Endothelial cell of umbilical vein (primary cell): Measurements from ENCODE around the gene SUFU. TPM values are rescaled to one million over a fixed set of nuclear protein-coding genes. Genes with fewer than 3 reads are reported as not detected.

ENCODE experiments used
- BruUV-seq: library from RNA; stranded (reverse); fragments of 400-500 nt; replicated peaks from 2 replicates; lab custom pipeline; 2021; lab: Mats Ljungman, UMichigan
- CTCF ChIA-PET: fragments of 300-600, 350-600 bp; sonication (Branson Sonifier 250); formaldehyde crosslinking; loops from one replicate; lab custom pipeline; 2021; ENCODE audit warnings: antibody characterized with exemption, inconsistent platforms; lab: Charles Lee
- POLR2A ChIA-PET: fragments of 300-600, 350-600 bp; sonication (Branson Sonifier 250); formaldehyde crosslinking; loops from one replicate; lab custom pipeline; 2021; ENCODE audit warnings: antibody characterized with exemption, inconsistent platforms; lab: Charles Lee
- DNase-seq: peaks from one replicate; pipeline ENCODE4 v3.0.0-alpha.2; 2011; ENCODE audit warnings: low read depth, low spot score
- FAIRE-seq: peaks from 2 replicates; lab custom pipeline; 2011; peaks lifted over from hg19 to GRCh38; lab: Jason Lieb, UNC
- H2AFZ ChIP-seq: 2 replicates; pipeline ENCODE4 v1.6.0; 2012; ENCODE audit warnings: low read depth, low read length, control low read depth, inconsistent platforms
- H3K27ac ChIP-seq: 2 replicates; pipeline ENCODE4 v1.5.1; 2011; ENCODE audit warnings: low read depth, mild to moderate bottlenecking, control low read depth, low read length, moderate library complexity; ENCODE audit not compliant: insufficient read depth
- H3K27me3 ChIP-seq, 2 experiments: 2 replicates each; pipeline versions ENCODE4 v1.6.0 to v1.6.1; 2011; ENCODE audit warnings: low read length in 2 of 2, mixed read lengths in 1 of 2; ENCODE audit not compliant: control insufficient read depth in 2 of 2, insufficient read depth in 2 of 2
- H3K36me3 ChIP-seq, 2 experiments: 2 replicates in 1 of 2; 3 replicates in 1 of 2; pipeline ENCODE4 v1.5.1; 2011; ENCODE audit warnings: low read length in 2 of 2, mild to moderate bottlenecking in 1 of 2, moderate library complexity in 1 of 2; ENCODE audit not compliant: control insufficient read depth in 2 of 2, insufficient read depth in 2 of 2; ENCODE audit errors: extremely low read depth in 1 of 2
- H3K4me1 ChIP-seq: 3 replicates; pipeline ENCODE4 v1.5.1; 2011; ENCODE audit warnings: mild to moderate bottlenecking, low read length; ENCODE audit not compliant: control insufficient read depth, insufficient read depth; ENCODE audit errors: extremely low read depth
- H3K4me2 ChIP-seq: 2 replicates; pipeline ENCODE4 v1.6.1; 2011; ENCODE audit warnings: low read length, control low read depth, mixed read lengths; ENCODE audit not compliant: insufficient read depth
- H3K4me3 ChIP-seq, 3 experiments: fragments of 200-600 bp in 1 of 3; sonication (generic), shearing (Covaris generic) in 1 of 3; replicated peaks in 1 of 3; 2 replicates each; pipeline ENCODE4 v1.5.1; 2011 to 2016; ENCODE audit warnings: control low read depth in 3 of 3, low read length in 3 of 3, mild to moderate bottlenecking in 2 of 3, inconsistent platforms in 1 of 3, low read depth in 1 of 3, moderate library complexity in 1 of 3; ENCODE audit not compliant: insufficient read depth in 1 of 3
- H3K79me2 ChIP-seq: 2 replicates; pipeline ENCODE4 v1.6.0; 2012; ENCODE audit warnings: low read length, inconsistent platforms; ENCODE audit not compliant: control insufficient read depth, insufficient read depth
- H3K9ac ChIP-seq: replicated peaks from 2 replicates; pipeline ENCODE3; 2011; ENCODE audit warnings: low read length, control low read depth; ENCODE audit not compliant: insufficient read depth; ENCODE audit errors: extremely low read depth
- H3K9me1 ChIP-seq: replicated peaks from 3 replicates; pipeline ENCODE4 v1.6.0; 2011; ENCODE audit warnings: mild to moderate bottlenecking, low read length; ENCODE audit not compliant: control insufficient read depth, insufficient read depth; ENCODE audit errors: extremely low read depth
- H3K9me3 ChIP-seq: replicated peaks from 2 replicates; pipeline ENCODE4 v1.5.1; 2012; ENCODE audit warnings: low read length, inconsistent platforms; ENCODE audit not compliant: control insufficient read depth, insufficient read depth
- H4K20me1 ChIP-seq: replicated peaks from 2 replicates; pipeline ENCODE3; 2011; ENCODE audit warnings: mild to moderate bottlenecking, low read length; ENCODE audit not compliant: control insufficient read depth, insufficient read depth; ENCODE audit errors: extremely low read depth
- EZH2 ChIP-seq: IDR thresholded peaks from 2 replicates; pipeline ENCODE4 v1.6.1; 2012; ENCODE audit warnings: borderline replicate concordance, low read depth, mild to moderate bottlenecking, moderate library complexity, low read length, inconsistent platforms; ENCODE audit not compliant: severe bottlenecking
- FOS ChIP-seq: IDR thresholded peaks from 2 replicates; pipeline ENCODE4 v1.6.1; 2011; ENCODE audit warnings: mild to moderate bottlenecking, low read length, moderate library complexity, borderline replicate concordance; ENCODE audit not compliant: insufficient read depth
- GATA2 ChIP-seq: IDR thresholded peaks from 2 replicates; pipeline ENCODE4 v1.7.0; 2011; ENCODE audit warnings: low read depth, mild to moderate bottlenecking, moderate library complexity, mixed read lengths, low read length; ENCODE audit not compliant: insufficient read length, insufficient read depth
- JUN ChIP-seq: IDR thresholded peaks from 2 replicates; pipeline ENCODE4 v1.6.1; 2011; ENCODE audit warnings: borderline replicate concordance, low read depth; ENCODE audit not compliant: insufficient read length, insufficient read depth
- MAX ChIP-seq: IDR thresholded peaks from 2 replicates; pipeline ENCODE4 v1.6.1; 2011; ENCODE audit not compliant: insufficient read depth, insufficient read length
- MYC ChIP-seq: IDR thresholded peaks from one replicate; pipeline ENCODE4 v1.6.1; 2011; ENCODE audit warnings: mild to moderate bottlenecking, low read depth, low read length
- POLR2A ChIP-seq: IDR thresholded peaks from 2 replicates; pipeline ENCODE4 v1.6.1; 2012; ENCODE audit warnings: low read depth, mild to moderate bottlenecking, control low read depth, low read length
- POLR2AphosphoS5 ChIP-seq: IDR thresholded peaks from 2 replicates; pipeline ENCODE4 v1.6.1; 2012; ENCODE audit warnings: low read depth, mild to moderate bottlenecking, control low read depth, low read length, moderate library complexity; ENCODE audit not compliant: insufficient read depth
- dilution Hi-C: fragments of 300-500 bp; cut with MboI; formaldehyde crosslinking; loops from one replicate; pipeline ENCODE4 v1.15.0; 2019; ENCODE audit warnings: low sequenced_read_pairs; ENCODE audit not compliant: extremely low pct_ligation_motif_present
- intact Hi-C: fragments of 100-400 bp; cut with micrococcal nuclease; formaldehyde crosslinking; loops from one replicate; pipeline ENCODE4 v1.10.0; 2022
- polyA plus RNA-seq, 4 experiments: library from polyadenylated mRNA; depleted of rRNA in 3 of 4; stranded (reverse) in 3 of 4; unstranded in 1 of 4; fragments of >200 nt; gene quantifications; 2 replicates each; pipeline versions ENCODE4 v1.2.1 to v1.2.3, GENCODE V29; 2011 to 2012; ENCODE audit warnings: missing spikeins in 1 of 4
- total RNA-seq: library from RNA; stranded (reverse); gene quantifications from 2 replicates; pipeline ENCODE4 v1.2.3, GENCODE V29; 2021
- TF ChIP-seq, protein P1 (sequence below), 2 donors: IDR thresholded peaks; 1 replicate in 1 of 2; 2 replicates in 1 of 2; pipeline ENCODE4 v1.5.1; 2011; ENCODE audit warnings: low read length in 2 of 2, mild to moderate bottlenecking in 2 of 2, moderate library complexity in 2 of 2, control low read depth in 1 of 2, inconsistent platforms in 1 of 2, low read depth in 1 of 2; ENCODE audit not compliant: insufficient read depth in 1 of 2; ENCODE audit errors: extremely low read depth in 1 of 2

The SUFU gene
- total and polyA plus RNA-seq, 2 donors (not counting 3 experiments of a cell fraction or from before 2014, with no cell fraction given) = 10.1 to 16.3 TPM

DNA sequence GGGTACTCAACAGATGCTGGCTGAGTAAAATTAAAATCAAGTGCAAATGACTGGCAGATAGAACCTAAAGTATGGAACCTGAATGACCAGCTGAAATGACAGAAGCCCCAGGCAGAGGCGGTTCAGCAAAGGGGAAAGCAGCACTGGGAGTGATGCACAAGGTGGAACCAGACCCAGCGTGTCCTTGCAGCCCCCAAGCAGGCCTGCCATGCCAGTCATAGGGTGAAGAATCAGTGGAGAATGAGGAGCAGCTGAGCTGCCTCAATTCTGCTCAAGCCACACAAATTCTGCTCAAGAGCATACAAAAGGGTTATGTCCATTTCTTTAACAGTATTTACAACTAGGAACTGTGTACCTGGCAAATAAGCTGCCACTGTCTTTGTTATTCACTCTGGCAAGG is 10.0 kb upstream of the SUFU start:
- Histone ChIP-seq H3K27me3 (no peaks in the 10 kb centered on the region), H3K27ac (no peak overlapping the region), H3K4me3 (no peak overlapping the region), H3K9me3 (no peaks in the 10 kb centered on the region), H3K9ac (no peak overlapping the region), H3K36me3 (peaks cover 7 to 9% of the 10 kb centered on the region in 2 experiments), H3K79me2 (peaks cover 77% of the 10 kb centered on the region), H3K9me1 (no peaks in the 10 kb centered on the region), H4K20me1 (peaks cover 11% of the 10 kb centered on the region), H3K4me1 (no peaks in the 10 kb centered on the region), H2AFZ (no peak overlapping the region), H3K4me2 (no peak overlapping the region)
- POLR2A ChIA-PET = no interaction called here
- no peak for DNase-seq
- BruUV-seq = no TSS peak
- intact Hi-C loops (no loop called here), dilution Hi-C loops (no loop called here)
- CTCF ChIA-PET = interaction anchor here (1.2 kb wide), 1 partner anchor 90 kb away, joined by 5 read pairs; no protein-coding TSS in a partner anchor
- no peak for TF ChIP-seq MYC
- FAIRE-seq = no peak

- Histone ChIP-seq H3K27ac (no peak overlapping the region), H3K36me3 (peaks cover 0 to 2% of the 10 kb centered on the region in 2 experiments), H3K27me3 (no peaks in the 10 kb centered on the region), H2AFZ (no peak overlapping the region), H4K20me1 (peaks cover 8% of the 10 kb centered on the region), H3K79me2 (peaks cover 86% of the 10 kb centered on the region), H3K4me3 (no peak overlapping the region), H3K9me3 (no peaks in the 10 kb centered on the region), H3K9ac (no peak overlapping the region), H3K9me1 (no peaks in the 10 kb centered on the region), H3K4me2 (no peak overlapping the region), H3K4me1 (peaks cover 4% of the 10 kb centered on the region)
- TF ChIP-seq EZH2 (no peak), JUN (no peak), GATA2 (no peak), POLR2AphosphoS5 (no peak), MAX (no peak), MYC (no peak), POLR2A (no peak), FOS (no peak)
- TF ChIP-seq, protein P1, sequence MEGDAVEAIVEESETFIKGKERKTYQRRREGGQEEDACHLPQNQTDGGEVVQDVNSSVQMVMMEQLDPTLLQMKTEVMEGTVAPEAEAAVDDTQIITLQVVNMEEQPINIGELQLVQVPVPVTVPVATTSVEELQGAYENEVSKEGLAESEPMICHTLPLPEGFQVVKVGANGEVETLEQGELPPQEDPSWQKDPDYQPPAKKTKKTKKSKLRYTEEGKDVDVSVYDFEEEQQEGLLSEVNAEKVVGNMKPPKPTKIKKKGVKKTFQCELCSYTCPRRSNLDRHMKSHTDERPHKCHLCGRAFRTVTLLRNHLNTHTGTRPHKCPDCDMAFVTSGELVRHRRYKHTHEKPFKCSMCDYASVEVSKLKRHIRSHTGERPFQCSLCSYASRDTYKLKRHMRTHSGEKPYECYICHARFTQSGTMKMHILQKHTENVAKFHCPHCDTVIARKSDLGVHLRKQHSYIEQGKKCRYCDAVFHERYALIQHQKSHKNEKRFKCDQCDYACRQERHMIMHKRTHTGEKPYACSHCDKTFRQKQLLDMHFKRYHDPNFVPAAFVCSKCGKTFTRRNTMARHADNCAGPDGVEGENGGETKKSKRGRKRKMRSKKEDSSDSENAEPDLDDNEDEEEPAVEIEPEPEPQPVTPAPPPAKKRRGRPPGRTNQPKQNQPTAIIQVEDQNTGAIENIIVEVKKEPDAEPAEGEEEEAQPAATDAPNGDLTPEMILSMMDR (IDR thresholded peaks at IDR 0.05; ENCODE audit: extremely low read depth in 1 of 2, insufficient read depth in 1 of 2, low read depth in 1 of 2, low read length in 2 of 2) = no peak
- intact Hi-C loops (no loop called here), dilution Hi-C loops (no loop called here)
- FAIRE-seq (no peak), DNase-seq (no peak)
- CTCF ChIA-PET = interaction anchor here (0.8 to 1.0 kb wide), 2 partner anchors 15 to 86 kb away, joined by 3 to 4 read pairs; no protein-coding TSS in a partner anchor
- POLR2A ChIA-PET = interaction anchor here (0.7 kb wide), 1 partner anchor 327 kb away, joined by 6 read pairs; no protein-coding TSS in a partner anchor
- BruUV-seq = no TSS peak
Measured at GRCh38 chr10:102497545-102497944, 6.2 kb upstream of the SUFU start.
